GM12872 (cell line): Measurements from ENCODE around the gene PSME2.

Experiments
- CTCF ChIP-seq: IDR thresholded peaks from 3 replicates; pipeline ENCODE4 v1.5.1; 2011; ENCODE audit warnings: low read depth, mild to moderate bottlenecking, low read length, moderate library complexity; ENCODE audit not compliant: insufficient read depth

PSME2 gene

GRCh38 chr14:24094841-24095270 lies 51.6 kb downstream of the PSME2 start:
- no peak for TF ChIP-seq CTCF

GRCh38 chr14:24093901-24094840 lies 52.2 kb downstream of the PSME2 start, which contains the start of gene PCK2:
TSS of gene PCK2 (plus strand) at chr14:24094311. CDS start at chr14:24094406, 95 bp downstream.
- no peak for TF ChIP-seq CTCF
